HG02798 (cell line): ENCODE results near the gene PIK3R2.
"Not testable (repeated sequence)": the region's sequence is repeated elsewhere in the genome, so short reads cannot be mapped to it uniquely, and the experiment has no call there.

Experiments used
- ATAC-seq: cut with Tn5 transposase; IDR thresholded peaks from one replicate; pipeline ENCODE4 v1.9.1; 2021; ENCODE audit warnings: mild to moderate bottlenecking; ENCODE audit not compliant: unreplicated experiment, poor library complexity

Gene PIK3R2

GRCh38 chr19:18150776-18151624 lies 2.0 kb upstream of the PIK3R2 start:
- ATAC-seq, result no peak

GRCh38 chr19:18152442-18152816 lies 534 bp upstream of the PIK3R2 start:
- peak; percentile 66 for ATAC-seq

DNA sequence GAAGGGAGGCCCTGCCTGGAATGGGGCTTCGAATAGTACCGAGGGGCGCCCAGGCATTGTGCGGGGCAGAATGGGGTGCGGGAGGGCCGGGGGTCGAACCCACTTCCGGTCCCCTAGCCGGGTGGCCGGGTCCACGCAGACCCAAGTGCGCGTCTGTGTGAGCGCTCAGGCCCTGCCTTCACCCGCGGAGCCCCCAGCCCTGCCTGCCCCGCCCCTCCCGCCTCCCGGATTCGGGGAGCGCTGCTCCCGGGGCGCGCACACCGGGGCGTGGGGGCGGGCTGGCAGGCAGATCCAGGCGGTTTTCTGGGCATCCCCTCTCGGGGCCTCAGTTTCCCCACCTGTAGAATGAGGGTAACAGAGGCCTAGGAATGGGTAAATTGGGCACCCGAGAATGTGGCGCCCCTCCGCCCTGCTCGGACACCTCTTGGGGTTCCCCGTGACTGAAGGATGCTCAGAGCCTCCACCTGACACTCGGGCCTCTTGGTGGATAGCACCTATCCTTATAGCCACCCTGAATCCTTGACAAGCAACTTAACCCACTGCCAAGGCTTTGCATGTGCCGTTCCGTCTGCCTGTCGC lies 682 bp downstream of the PIK3R2 start:
- no peak for ATAC-seq

GRCh38 chr19:18155095-18156087 lies 2.4 kb downstream of the PIK3R2 start:
- no peak for ATAC-seq

GRCh38 chr19:18156268-18156667 lies 3.3 kb downstream of the PIK3R2 start:
- no peak for ATAC-seq

- no peak for ATAC-seq
Observed at GRCh38 chr19:18156841-18157464, 4.0 kb downstream of the PIK3R2 start.

GRCh38 chr19:18157465-18158063 lies 4.6 kb downstream of the PIK3R2 start:
- ATAC-seq, result no peak

GRCh38 chr19:18158467-18158866 lies 5.5 kb downstream of the PIK3R2 start:
- ATAC-seq, result no peak

- ATAC-seq, result not testable (repeated sequence)
Observed at GRCh38 chr19:18159059-18159616, 6.2 kb downstream of the PIK3R2 start.

GRCh38 chr19:18159810-18160209 lies 6.8 kb downstream of the PIK3R2 start:
- no peak for ATAC-seq

- ATAC-seq, result no peak
Observed at GRCh38 chr19:18160493-18160970, 7.6 kb downstream of the PIK3R2 start.

DNA sequence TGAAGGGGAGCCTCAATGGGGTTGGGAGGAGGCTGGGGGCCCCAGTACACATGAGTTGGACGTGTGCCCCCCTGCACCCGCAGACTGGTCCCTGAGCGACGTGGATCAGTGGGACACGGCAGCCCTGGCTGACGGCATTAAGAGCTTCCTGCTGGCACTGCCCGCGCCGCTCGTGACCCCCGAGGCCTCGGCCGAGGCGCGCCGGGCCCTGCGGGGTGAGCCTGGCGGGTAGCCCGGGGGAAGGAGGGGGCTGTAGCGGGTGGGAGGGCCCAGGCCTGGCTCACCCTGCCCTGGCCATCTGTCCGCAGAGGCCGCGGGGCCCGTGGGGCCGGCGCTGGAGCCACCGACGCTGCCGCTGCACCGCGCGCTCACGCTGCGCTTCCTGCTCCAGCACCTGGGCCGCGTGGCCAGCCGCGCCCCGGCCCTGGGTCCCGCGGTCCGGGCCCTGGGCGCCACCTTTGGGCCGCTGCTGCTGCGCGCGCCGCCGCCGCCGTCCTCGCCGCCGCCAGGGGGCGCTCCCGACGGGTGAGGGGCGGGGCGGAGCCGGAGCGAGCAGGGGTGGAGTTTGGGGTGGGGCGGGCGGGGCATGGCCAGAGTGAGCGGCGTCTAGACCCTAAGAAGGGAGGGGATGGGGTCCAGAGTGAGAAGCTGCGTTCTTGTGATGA lies 8.1 kb downstream of the PIK3R2 start:
- peak; percentile 81 for ATAC-seq

GRCh38 chr19:18161636-18162002 lies 8.7 kb downstream of the PIK3R2 start:
- no peak for ATAC-seq

- no peak for ATAC-seq
Observed at GRCh38 chr19:18164072-18164471, 11.1 kb downstream of the PIK3R2 start.

GRCh38 chr19:18165794-18166544 lies 13.0 kb downstream of the PIK3R2 start:
- no peak for ATAC-seq

GRCh38 chr19:18167011-18167410 lies 14.0 kb downstream of the PIK3R2 start:
- no peak for ATAC-seq

- ATAC-seq, result peak; percentile 42
Observed at GRCh38 chr19:18167975-18168645, 15.1 kb downstream of the PIK3R2 start.
